OCI-M2 (cell line): ENCODE measurements around the gene REXO4.
"Not testable (repeated sequence)": the region's sequence is repeated elsewhere in the genome, so short reads cannot be mapped to it uniquely, and the experiment has no call there.

Source experiments
- DNase-seq: peaks from one replicate; lab custom pipeline; 2025; ENCODE audit not compliant: unreplicated experiment; lab: John Stamatoyannopoulos, UW

REXO4 gene

GRCh38 chr9:133389562-133389961 is 28.2 kb downstream of the REXO4 start:
- DNase-seq, result no peak

DNA sequence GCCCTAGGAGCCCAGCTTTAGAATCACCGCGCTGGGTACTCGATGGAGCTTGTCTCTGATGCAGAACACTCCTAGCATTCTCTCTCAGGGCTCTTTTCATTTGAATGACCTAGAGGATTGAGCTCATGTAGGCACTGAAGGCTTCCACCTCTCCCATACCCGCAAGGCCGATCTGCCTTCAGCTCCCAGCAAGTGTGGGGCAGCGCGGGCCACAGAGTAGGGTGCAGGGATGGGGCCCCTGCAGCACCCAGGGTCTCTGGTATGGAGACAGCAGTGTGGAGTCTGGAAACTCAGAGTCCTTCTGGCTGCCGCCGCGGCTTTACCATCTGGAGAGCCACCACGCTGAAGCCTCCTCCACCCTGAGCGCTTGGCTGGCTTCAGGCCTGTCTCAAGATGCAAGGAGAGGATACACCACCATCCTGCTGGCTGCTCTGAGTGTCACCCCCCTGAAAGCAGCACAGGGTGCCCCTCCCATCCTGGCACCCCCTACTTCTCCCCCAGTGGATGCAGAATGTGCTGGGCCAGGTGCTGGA is 28.7 kb downstream of the REXO4 start:
- DNase-seq, result no peak

- no peak for DNase-seq
Measured at GRCh38 chr9:133387680-133388079, 30.1 kb downstream of the REXO4 start.

GRCh38 chr9:133386338-133386737 is 31.5 kb downstream of the REXO4 start:
- no peak for DNase-seq

DNA sequence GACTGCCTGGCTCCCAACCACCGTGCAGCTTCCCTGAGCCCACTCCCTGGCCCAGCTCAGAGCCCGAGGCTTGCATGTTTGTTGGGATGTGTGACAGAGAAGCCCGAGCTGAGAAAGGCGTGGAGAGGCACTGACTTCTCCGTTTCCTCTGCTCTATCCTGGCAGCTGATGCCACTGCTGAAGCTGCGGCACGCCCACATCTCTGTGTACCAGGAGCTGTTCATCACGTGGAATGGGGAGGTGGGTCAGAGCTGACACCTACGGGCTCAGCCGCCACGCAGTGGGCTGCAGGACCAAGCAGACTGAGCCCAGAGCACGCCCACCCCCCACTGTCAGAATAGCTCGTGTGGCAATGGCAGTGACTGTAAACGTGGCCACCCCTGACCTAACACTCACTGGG is 32.4 kb downstream of the REXO4 start:
- no peak for DNase-seq

GRCh38 chr9:133384736-133385321 is 33.0 kb downstream of the REXO4 start:
- DNase-seq, result no peak

GRCh38 chr9:133383438-133383837 is 34.4 kb downstream of the REXO4 start:
- no peak for DNase-seq

- no peak for DNase-seq
Measured at GRCh38 chr9:133382507-133383141, 35.2 kb downstream of the REXO4 start.

DNA sequence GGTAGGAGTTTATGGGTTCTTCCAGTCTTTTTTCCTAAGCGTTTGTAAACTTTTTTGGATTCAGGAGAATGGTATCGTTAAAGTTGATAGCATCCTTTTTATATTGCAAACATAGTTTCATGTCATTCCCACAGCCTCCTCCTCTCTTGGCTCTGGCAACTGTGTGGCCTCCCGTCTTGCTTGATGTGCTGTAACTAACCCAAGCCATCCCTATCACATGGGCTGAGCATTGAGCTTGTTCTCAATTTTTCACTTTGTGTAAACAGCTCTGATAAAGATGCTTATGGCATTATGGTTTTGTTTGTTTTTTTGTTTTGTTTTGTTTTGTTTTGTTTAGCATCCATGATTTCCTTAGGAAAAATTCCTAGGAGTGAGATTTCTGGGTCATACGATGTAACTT is 37.1 kb downstream of the REXO4 start:
- no peak for DNase-seq

- no peak for DNase-seq
Measured at GRCh38 chr9:133379153-133380086, 38.4 kb downstream of the REXO4 start.

DNA sequence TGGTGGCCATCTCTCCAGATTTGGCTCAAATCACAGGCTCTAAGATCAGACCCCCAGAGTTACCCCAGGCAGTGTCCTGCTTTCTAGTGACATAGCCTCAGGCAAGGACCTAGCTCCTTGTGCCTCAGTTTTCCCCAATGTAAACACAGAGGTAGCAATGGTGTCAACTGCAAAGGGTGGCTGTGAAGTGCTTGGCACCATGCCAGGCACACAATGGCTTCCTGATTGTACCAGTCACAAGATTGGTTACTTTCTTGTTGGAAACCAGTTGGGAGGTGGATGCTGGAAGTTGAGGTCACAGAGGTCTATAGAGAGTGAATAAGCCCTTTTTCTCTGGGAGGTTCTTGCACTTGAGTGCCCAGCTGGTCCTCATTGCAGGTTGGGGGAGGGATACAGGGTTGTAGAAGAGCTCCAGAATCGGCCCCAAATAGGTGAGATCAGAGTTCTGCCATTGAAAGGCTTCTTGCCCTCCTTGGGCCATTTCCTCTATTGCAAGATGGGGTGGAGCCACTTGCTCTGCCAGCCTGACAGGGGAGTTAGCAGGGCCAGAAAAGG is 39.3 kb downstream of the REXO4 start:
- DNase-seq, result no peak

DNA sequence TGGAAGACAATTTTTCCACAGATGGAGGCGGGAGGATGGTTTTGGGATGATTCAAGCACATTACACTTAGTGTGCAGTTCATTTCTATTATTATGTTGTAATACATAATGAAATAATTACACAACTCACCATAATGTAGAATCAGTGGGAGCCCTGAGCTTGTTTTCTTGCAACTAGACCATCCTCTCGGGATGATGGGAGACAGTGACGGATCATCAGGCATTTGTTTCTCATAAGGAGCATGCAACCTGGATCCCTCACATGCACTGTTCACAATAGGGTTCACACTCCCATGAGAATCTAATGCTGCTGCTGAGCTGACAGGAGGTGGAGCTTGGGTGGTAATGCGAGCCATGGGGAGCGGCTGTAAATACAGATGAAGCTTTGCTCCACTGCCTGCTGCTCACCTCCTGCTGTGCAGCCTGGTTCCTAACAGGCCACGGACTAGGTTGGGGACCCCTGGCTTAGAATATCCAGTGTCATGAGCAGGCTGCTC is 40.0 kb downstream of the REXO4 start:
- no peak for DNase-seq

DNA sequence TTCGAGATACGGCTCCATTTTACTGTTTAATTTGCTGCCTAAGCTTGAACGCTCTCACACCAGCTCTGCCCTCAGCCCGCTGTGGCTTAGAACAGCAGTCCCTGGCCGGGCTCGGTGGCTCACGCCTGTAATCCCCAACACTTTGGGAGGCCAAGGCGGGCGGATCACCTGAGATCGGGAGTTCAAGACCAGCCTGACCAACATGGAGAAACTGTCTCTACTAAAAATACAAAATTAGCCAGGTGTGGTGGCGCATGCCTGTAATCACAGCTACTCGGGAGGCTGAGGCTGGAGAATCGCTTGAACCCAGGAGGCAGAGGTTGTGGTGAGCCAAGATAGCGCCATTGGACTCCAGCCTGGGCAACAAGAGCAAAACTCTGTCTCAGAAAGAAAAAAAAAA is 40.5 kb downstream of the REXO4 start:
- DNase-seq, result not testable (repeated sequence)

- DNase-seq, result peak; percentile 54
Measured at GRCh38 chr9:133375724-133376654, 41.8 kb downstream of the REXO4 start, which contains the start of the genes STKLD1 and SURF4. STKLD1 (plus strand) TSS chr9:133376366; CDS start chr9:133376474, 108 bp downstream. SURF4 (minus strand) TSS chr9:133376060; CDS start chr9:133375969, 91 bp downstream.

- DNase-seq, result no peak
Measured at GRCh38 chr9:133375116-133375723, 42.6 kb downstream of the REXO4 start.

DNA sequence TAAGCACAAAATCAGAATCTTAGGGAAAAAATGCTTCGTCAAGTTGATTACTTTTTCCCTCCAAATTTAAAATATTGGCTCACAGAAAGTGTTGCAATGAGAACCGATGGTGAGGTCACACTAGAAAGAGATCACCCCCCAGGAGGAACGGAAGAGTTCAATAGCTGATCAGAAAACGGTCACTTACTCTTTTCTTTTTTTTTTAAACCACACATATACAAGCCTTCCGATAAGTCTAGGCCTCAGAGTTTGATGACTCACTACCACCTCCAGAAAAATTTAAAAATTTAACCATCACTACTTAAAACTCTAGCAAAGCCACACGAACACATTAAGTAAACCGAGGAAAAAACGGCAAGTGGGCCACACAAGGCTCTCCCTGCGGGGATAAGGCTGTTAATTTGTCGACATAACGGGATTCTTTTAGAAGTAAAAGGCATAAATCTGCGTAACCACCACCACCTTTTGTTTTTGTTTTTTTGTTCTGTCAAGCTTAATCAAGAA is 43.1 kb downstream of the REXO4 start:
- no peak for DNase-seq

DNA sequence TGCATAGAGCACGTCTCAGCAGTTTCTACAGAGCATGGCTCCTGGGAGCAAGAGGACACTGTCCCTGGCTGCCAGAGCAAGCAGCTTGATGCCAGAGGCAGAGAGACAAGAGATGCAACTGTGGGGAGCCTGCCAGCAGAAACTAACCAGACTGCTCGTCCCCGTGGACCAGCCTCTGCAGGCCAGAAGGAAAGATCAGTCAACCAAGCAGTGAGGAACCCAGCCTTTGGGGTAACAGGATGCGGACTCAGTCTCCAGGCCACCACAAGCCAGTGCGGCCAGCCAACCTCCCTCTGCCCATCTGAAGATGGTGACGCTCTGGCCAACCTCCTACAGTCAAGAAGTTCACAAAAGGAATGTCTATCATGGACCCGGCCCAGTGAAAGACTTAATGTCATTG is 45.7 kb downstream of the REXO4 start:
- DNase-seq, result no peak

DNA sequence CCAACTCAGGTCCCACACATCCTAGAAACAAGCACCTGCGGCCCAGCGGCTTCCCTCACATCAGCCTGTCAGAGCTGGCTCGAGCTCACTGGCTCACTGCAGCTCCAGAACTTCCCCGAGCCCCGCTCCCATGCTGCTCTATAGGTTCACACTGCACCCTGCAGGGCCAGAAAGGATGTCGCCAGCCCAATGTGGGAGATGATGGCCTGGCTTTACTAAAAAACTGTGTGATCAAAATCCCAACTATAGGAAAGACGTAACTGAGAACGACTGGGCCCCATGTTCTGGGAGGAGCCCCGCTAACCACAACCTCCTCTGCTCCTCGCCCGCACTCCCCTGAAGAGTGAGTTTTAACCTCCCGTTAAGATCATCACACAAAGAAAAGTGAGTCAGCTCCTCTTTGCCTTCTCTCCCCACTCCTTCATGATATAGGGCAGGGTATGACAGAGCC is 46.5 kb downstream of the REXO4 start:
- no peak for DNase-seq

GRCh38 chr9:133370685-133371084 is 47.1 kb downstream of the REXO4 start:
- no peak for DNase-seq
